Natural killer cell (primary cell): ENCODE measurements around the gene PLPP3. TPM values are rescaled to one million over a fixed set of nuclear protein-coding genes. Genes with fewer than 3 reads are reported as not detected.

Experiments
- ATAC-seq, 3 donors: fragments of 150-1000 bp in 2 of 3; fragments of 200-7000 bp in 1 of 3; cut with Tn5 transposase; 1 replicate in 1 of 3; 2 replicates in 2 of 3; pipeline ENCODE4 v1.10.0; 2021; ENCODE audit warnings: mild to moderate bottlenecking in 2 of 3, moderate library complexity in 2 of 3
- DNase-seq, 2 donors: peaks; one replicate each; pipeline versions ENCODE4 v3.0.0 to v3.0.0-alpha.2; 2013 to 2021; ENCODE audit warnings: mixed read lengths in 1 of 2
- H3K27ac ChIP-seq: one replicate; pipeline ENCODE4 v1.5.1; 2013; ENCODE audit warnings: mild to moderate bottlenecking, low read length
- H3K27me3 ChIP-seq: one replicate; pipeline ENCODE4 v1.6.1; 2013; ENCODE audit warnings: low read length; ENCODE audit not compliant: control insufficient read depth, insufficient read depth
- H3K36me3 ChIP-seq: one replicate; pipeline ENCODE4 v1.6.1; 2013; ENCODE audit warnings: low read length; ENCODE audit not compliant: control insufficient read depth, insufficient read depth
- H3K4me1 ChIP-seq: one replicate; pipeline ENCODE4 v1.6.1; 2013; ENCODE audit warnings: low read length; ENCODE audit not compliant: control insufficient read depth, insufficient read depth
- H3K4me3 ChIP-seq: one replicate; pipeline ENCODE4 v1.5.1; 2013; ENCODE audit warnings: low read length
- H3K9me3 ChIP-seq: one replicate; pipeline ENCODE4 v1.6.1; 2013; ENCODE audit warnings: low read length; ENCODE audit not compliant: control insufficient read depth, insufficient read depth
- H3K27ac Mint-ChIP-seq, 2 donors: one replicate each; pipeline ENCODE4 v1.8.0; 2022; ENCODE audit warnings: mild to moderate bottlenecking in 2 of 2, mixed read lengths in 2 of 2, moderate library complexity in 1 of 2
- H3K27me3 Mint-ChIP-seq, 2 donors: one replicate each; pipeline ENCODE4 v1.8.0; 2022; ENCODE audit warnings: low read depth in 2 of 2, mixed read lengths in 2 of 2
- H3K36me3 Mint-ChIP-seq: one replicate; pipeline ENCODE4 v1.8.0; 2022; ENCODE audit warnings: mixed read lengths
- H3K4me1 Mint-ChIP-seq, 2 donors: one replicate each; pipeline ENCODE4 v1.8.0; 2022; ENCODE audit warnings: mixed read lengths in 2 of 2
- H3K4me3 Mint-ChIP-seq: one replicate; pipeline ENCODE4 v1.8.0; 2022; ENCODE audit warnings: mild to moderate bottlenecking, moderate library complexity, mixed read lengths
- H3K9me3 Mint-ChIP-seq, 2 donors: one replicate each; pipeline ENCODE4 v1.8.0; 2022; ENCODE audit warnings: mixed read lengths in 2 of 2
- WGBS: methylation state at CpG from one replicate; pipeline ENCODE4 v1.1.7; 2013; ENCODE audit warnings: missing lambda C conversion rate; ENCODE audit not compliant: insufficient coverage; 5-methylcytosine and 5-hydroxymethylcytosine counted together
- intact Hi-C: fragments of 100-400 bp; cut with micrococcal nuclease; formaldehyde crosslinking; loops from one replicate; pipeline ENCODE4 v1.14.2; 2022
- total RNA-seq, 4 donors: library from RNA; stranded (reverse); fragments of 120-200 nt in 1 of 4; gene quantifications; one replicate each; pipeline versions ENCODE4 v1.2.3 to v1.2.4, GENCODE V29; 2013 to 2022
- TF ChIP-seq, protein P1 (sequence below): fragments of 200-600 bp; IDR thresholded peaks from one replicate; pipeline ENCODE4 v1.8.0; 2022; ENCODE audit warnings: antibody characterized with exemption

PLPP3 gene
- total RNA-seq, 3 donors from 2014 or later (not counting 1 experiment from before 2014, with no cell fraction given), result 0.11 to 0.50 TPM; not detected in 1

DNA sequence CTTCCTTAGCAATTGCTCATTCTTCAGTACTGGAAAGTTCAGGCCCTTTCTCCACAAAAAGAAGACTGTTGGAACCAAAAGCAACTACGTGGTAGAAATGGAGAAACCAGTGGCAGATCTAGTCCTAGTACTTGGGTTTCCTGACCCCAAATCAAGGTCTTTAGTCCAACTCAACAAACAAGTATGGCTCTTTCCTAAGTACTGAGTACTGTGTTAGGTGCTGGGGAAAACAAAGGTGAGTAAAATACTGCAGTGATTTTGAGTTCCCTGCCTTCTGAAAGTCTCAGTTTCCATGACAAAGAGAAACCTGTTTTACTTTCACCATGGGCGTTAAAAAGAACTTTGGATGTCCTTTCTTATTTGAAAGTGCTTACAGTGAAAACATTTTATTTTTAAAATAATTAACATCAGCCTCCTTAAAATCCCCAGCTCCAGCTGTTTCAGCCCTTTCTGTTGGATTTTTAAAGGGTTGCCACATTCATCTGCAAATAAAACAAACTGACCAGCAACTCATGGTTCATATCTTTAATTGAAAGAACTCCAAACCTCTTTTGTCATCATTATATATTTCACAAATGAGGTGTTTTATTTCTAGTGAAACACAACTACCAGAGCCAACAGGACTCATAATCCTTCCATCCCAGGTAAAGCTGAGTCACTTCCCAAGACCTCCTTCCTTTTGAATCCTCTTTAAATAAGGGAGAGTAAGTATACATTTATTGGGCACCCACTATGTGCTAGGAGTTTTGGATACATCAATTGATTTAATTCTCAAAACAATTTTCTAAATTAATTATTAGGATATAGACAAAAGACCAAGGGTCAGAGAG, 35.4 kb downstream of the PLPP3 start:
- Mint-ChIP-seq H3K4me1 (no peaks in the 10 kb centered on the region), H3K27me3 (peaks cover 0 to 22% of the 10 kb centered on the region in 2 donors), H3K27ac (no peak overlapping the region), H3K9me3 (no peaks in the 10 kb centered on the region), H3K4me3 (no peak overlapping the region), H3K36me3 (no peaks in the 10 kb centered on the region)
- Histone ChIP-seq H3K4me3 (no peak overlapping the region), H3K27ac (no peak overlapping the region), H3K36me3 (no peaks in the 10 kb centered on the region), H3K9me3 (no peaks in the 10 kb centered on the region), H3K4me1 (no peaks in the 10 kb centered on the region), H3K27me3 (no peaks in the 10 kb centered on the region)
- intact Hi-C loops, result no loop called here
- DNase-seq, result no peak
- 91% methylated on average over 1 of the region's 2 CpGs for WGBS
- TF ChIP-seq, protein P1, sequence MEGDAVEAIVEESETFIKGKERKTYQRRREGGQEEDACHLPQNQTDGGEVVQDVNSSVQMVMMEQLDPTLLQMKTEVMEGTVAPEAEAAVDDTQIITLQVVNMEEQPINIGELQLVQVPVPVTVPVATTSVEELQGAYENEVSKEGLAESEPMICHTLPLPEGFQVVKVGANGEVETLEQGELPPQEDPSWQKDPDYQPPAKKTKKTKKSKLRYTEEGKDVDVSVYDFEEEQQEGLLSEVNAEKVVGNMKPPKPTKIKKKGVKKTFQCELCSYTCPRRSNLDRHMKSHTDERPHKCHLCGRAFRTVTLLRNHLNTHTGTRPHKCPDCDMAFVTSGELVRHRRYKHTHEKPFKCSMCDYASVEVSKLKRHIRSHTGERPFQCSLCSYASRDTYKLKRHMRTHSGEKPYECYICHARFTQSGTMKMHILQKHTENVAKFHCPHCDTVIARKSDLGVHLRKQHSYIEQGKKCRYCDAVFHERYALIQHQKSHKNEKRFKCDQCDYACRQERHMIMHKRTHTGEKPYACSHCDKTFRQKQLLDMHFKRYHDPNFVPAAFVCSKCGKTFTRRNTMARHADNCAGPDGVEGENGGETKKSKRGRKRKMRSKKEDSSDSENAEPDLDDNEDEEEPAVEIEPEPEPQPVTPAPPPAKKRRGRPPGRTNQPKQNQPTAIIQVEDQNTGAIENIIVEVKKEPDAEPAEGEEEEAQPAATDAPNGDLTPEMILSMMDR, result no peak
- no peak for ATAC-seq

DNA sequence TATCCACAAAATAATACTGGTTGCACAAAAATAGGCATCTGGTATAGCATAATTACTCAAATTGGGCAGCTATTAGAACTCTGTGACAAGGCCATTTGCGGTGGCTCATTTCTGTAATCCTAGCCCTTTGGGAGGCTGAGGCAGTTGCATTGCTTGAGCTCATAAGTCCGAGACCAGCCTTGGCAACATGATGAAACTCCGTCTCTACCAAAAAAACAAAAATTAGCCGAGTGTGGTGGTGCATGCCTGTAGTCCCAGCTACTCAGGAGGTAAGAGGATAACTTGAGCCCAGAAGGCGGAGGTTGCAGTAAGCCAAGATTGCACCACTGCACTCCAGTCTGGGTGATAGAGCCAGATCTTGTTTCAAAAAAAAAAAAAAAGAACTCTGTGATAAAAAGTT, 36.7 kb downstream of the PLPP3 start:
- Mint-ChIP-seq H3K27me3 (peaks cover 3 to 30% of the 10 kb centered on the region in 2 donors), H3K4me1 (no peaks in the 10 kb centered on the region), H3K9me3 (no peaks in the 10 kb centered on the region), H3K36me3 (no peaks in the 10 kb centered on the region), H3K27ac (no peak overlapping the region), H3K4me3 (no peak overlapping the region)
- Histone ChIP-seq H3K27me3 (no peaks in the 10 kb centered on the region), H3K27ac (no peak overlapping the region), H3K36me3 (no peaks in the 10 kb centered on the region), H3K4me3 (no peak overlapping the region), H3K9me3 (no peaks in the 10 kb centered on the region), H3K4me1 (no peaks in the 10 kb centered on the region)
- no peak for ATAC-seq
- 95% methylated on average over 5 of the region's 5 CpGs for WGBS
- intact Hi-C loops, result no loop called here
- TF ChIP-seq, protein P1, result no peak
- DNase-seq, result no peak

DNA sequence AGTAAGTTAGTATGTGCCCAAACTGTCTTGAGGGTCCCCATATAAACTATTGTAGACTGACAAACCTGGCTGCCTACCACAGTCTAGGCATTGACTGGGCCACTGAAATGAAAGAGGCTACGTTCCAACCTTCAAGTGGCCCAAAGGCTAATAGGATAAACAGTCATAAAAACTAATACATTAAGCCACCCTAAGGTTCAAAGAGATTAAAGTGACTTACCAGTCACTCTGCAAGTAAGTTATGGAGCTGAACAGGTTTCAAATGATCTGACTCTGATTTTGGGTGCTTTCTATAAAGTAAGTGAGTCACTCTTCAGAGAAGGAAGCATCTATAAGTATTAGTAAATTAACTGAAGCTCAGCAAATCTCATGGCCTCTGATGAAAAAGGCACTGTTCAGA, 38.0 kb downstream of the PLPP3 start:
- TF ChIP-seq, protein P1, result no peak
- H3K27ac ChIP-seq, result no peak overlapping the region
- no peaks in the 10 kb centered on the region for H3K27me3 ChIP-seq
- H3K9me3 ChIP-seq, result no peaks in the 10 kb centered on the region
- intact Hi-C loops, result no loop called here
- H3K4me1 ChIP-seq, result no peaks in the 10 kb centered on the region
- WGBS, result 78% methylated on average over 1 of the region's 1 CpG
- no peak overlapping the region for H3K4me3 Mint-ChIP-seq
- no peaks in the 10 kb centered on the region for H3K36me3 Mint-ChIP-seq
- no peaks in the 10 kb centered on the region for H3K9me3 Mint-ChIP-seq
- no peak overlapping the region for H3K4me3 ChIP-seq
- H3K27ac Mint-ChIP-seq, result no peak overlapping the region
- H3K27me3 Mint-ChIP-seq, result peaks cover 3 to 40% of the 10 kb centered on the region in 2 donors
- no peaks in the 10 kb centered on the region for H3K4me1 Mint-ChIP-seq
- ATAC-seq (no peak), DNase-seq (no peak)
- no peaks in the 10 kb centered on the region for H3K36me3 ChIP-seq

DNA sequence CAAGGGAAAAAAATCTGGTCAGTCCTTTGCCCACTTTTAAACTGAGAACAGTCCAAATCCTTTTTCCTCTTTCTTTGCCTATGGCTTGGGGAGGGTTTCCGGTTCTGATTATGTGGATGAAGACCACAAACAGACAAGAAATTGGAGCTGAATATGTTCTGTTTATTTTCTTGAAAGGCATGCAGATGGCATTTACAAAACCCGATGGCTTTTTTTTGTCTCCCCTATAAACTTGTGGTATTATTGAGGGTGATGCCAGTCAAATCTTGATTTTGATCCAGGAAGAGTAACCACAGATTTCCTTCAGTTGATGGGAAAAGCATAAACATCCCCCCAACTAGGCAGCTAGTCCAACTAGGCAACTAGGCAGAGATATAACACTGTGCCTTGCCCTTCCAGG, 38.9 kb downstream of the PLPP3 start:
- Histone ChIP-seq H3K9me3 (no peaks in the 10 kb centered on the region), H3K4me3 (no peak overlapping the region), H3K4me1 (no peaks in the 10 kb centered on the region), H3K36me3 (no peaks in the 10 kb centered on the region), H3K27ac (no peak overlapping the region), H3K27me3 (no peaks in the 10 kb centered on the region)
- H3K9me3 Mint-ChIP-seq, result no peaks in the 10 kb centered on the region
- H3K4me1 Mint-ChIP-seq, result no peaks in the 10 kb centered on the region
- TF ChIP-seq, protein P1, result no peak
- 14% methylated on average over 1 of the region's 2 CpGs for WGBS
- DNase-seq, result no peak
- no peaks in the 10 kb centered on the region for H3K36me3 Mint-ChIP-seq
- H3K4me3 Mint-ChIP-seq, result no peak overlapping the region
- H3K27ac Mint-ChIP-seq, result no peak overlapping the region
- ATAC-seq, result no peak
- intact Hi-C loops, result no loop called here
- peaks cover 3 to 40% of the 10 kb centered on the region in 2 donors for H3K27me3 Mint-ChIP-seq
